WTC11 (cell line): ENCODE measurements around the gene GDNF.

Experiments used
- ATF3 ChIP-seq: sonication (generic); formaldehyde crosslinking; conservative IDR thresholded peaks from 2 replicates; pipeline ENCODE4 v1.8.1; 2022; ENCODE audit warnings: mild to moderate bottlenecking, missing genetic modification reagents
- ATF6 ChIP-seq: sonication (generic); formaldehyde crosslinking; IDR thresholded peaks from 2 replicates; pipeline ENCODE4 v1.8.1; 2023; ENCODE audit warnings: mild to moderate bottlenecking, missing genetic modification reagents
- CREB1 ChIP-seq: sonication (generic); formaldehyde crosslinking; IDR thresholded peaks from 2 replicates; pipeline ENCODE4 v1.8.0; 2023; ENCODE audit warnings: mild to moderate bottlenecking, missing genetic modification reagents
- CTCF ChIP-seq: fragments of 200-600 bp; IDR thresholded peaks from 2 replicates; pipeline ENCODE4 v1.8.0; 2022; ENCODE audit warnings: antibody characterized with exemption
- ELF4 ChIP-seq: sonication (generic); formaldehyde crosslinking; IDR thresholded peaks from 2 replicates; pipeline ENCODE4 v1.8.1; 2022; ENCODE audit warnings: low read depth, mild to moderate bottlenecking, moderate library complexity, missing genetic modification reagents
- HMGA2 ChIP-seq: fragments of 250-450 bp; sonication (Bioruptor Pico); IDR thresholded peaks from 2 replicates; pipeline ENCODE4 v1.4.0; 2021; ENCODE audit warnings: mild to moderate bottlenecking, moderate library complexity
- MYBL2 ChIP-seq: sonication (generic); formaldehyde crosslinking; IDR thresholded peaks from 2 replicates; pipeline ENCODE4 v1.8.1; 2023; ENCODE audit warnings: mild to moderate bottlenecking, moderate library complexity, missing genetic modification reagents
- NFYB ChIP-seq: sonication (generic); formaldehyde crosslinking; conservative IDR thresholded peaks from 2 replicates; pipeline ENCODE4 v1.8.0; 2022; ENCODE audit warnings: low read depth, missing genetic modification reagents
- PREB ChIP-seq: sonication (generic); formaldehyde crosslinking; IDR thresholded peaks from 2 replicates; pipeline ENCODE4 v1.8.1; 2022; ENCODE audit warnings: mild to moderate bottlenecking, missing genetic modification reagents, moderate library complexity, borderline replicate concordance

- TF ChIP-seq ELF4 (CRISPR knock-in tag): no peak
- no peak for TF ChIP-seq ATF6 (CRISPR knock-in tag)
- no peak for TF ChIP-seq PREB (CRISPR knock-in tag)
- no peak for TF ChIP-seq HMGA2 (CRISPR knock-in tag)
- no peak for TF ChIP-seq CTCF
- no peak for TF ChIP-seq ATF3 (CRISPR knock-in tag)
- TF ChIP-seq NFYB (CRISPR knock-in tag): no peak
- no peak for TF ChIP-seq CREB1 (CRISPR knock-in tag)
- no peak for TF ChIP-seq MYBL2 (CRISPR knock-in tag)
Measured at GRCh38 chr5:37807621-37808301, 32.1 kb downstream of the GDNF start.
